Activated CD4-positive, alpha-beta T cell treated with anti-CD3 and anti-CD28 coated beads, Interleukin-2, amount 50 U/mL, for 16 hours (primary cell): ENCODE data around the gene SLC35D2.

Experiments used
- DNase-seq: peaks from one replicate; pipeline ENCODE4 v3.0.0-alpha.2; 2020

The SLC35D2 gene

GRCh38 chr9:96304230-96304629 is 79.3 kb downstream of the SLC35D2 start:
- no peak for DNase-seq

GRCh38 chr9:96302021-96302420 is 81.5 kb downstream of the SLC35D2 start, which contains the start of gene HSD17B3:
Gene HSD17B3, minus strand, starts transcription at chr9:96302176. Its CDS starts 72 bp downstream, at chr9:96302104.
- no peak for DNase-seq

- DNase-seq, result no peak
These were observed 83.7 kb downstream of the SLC35D2 start for GRCh38 chr9:96299823-96300222.

- DNase-seq, result no peak
These were observed 89.4 kb downstream of the SLC35D2 start for GRCh38 chr9:96294159-96294545.

GRCh38 chr9:96293498-96294158 is 89.9 kb downstream of the SLC35D2 start:
- no peak for DNase-seq

- no peak for DNase-seq
These were observed 94.1 kb downstream of the SLC35D2 start for GRCh38 chr9:96289392-96289791.

GRCh38 chr9:96281641-96282040 is 101.9 kb downstream of the SLC35D2 start:
- no peak for DNase-seq

GRCh38 chr9:96279932-96280331 is 103.6 kb downstream of the SLC35D2 start:
- DNase-seq, result no peak

- DNase-seq, result no peak
These were observed 108.6 kb downstream of the SLC35D2 start for GRCh38 chr9:96274939-96275338.
